IMR-90 (cell line): ENCODE measurements around the gene GPR179. TPM values are rescaled to one million over a fixed set of nuclear protein-coding genes. Genes with fewer than 3 reads are reported as not detected.

ENCODE experiments used
- ATAC-seq: fragments of 200-7000 bp; cut with Tn5 transposase; 2 replicates; pipeline ENCODE4 v1.9.1; 2020; ENCODE audit warnings: low read depth, mild to moderate bottlenecking, moderate library complexity
- BruUV-seq: library from RNA; stranded (reverse); fragments of 400-500 nt; replicated peaks from 2 replicates; lab custom pipeline; 2021; lab: Mats Ljungman, UMichigan
- CTCF ChIA-PET: fragments of 300-600 bp; formaldehyde crosslinking; extraction: SDS; loops from one replicate; lab custom pipeline; 2021; ENCODE audit warnings: antibody characterized with exemption; lab: Yijun Ruan, JAX
- POLR2A ChIA-PET: fragments of 300-600 bp; sonication (Branson Sonifier 250); formaldehyde crosslinking; loops from one replicate; lab custom pipeline; 2022; ENCODE audit warnings: antibody characterized with exemption; ENCODE audit not compliant: unreplicated experiment; lab: Charles Lee
- DNase-seq: peaks from one replicate; pipeline ENCODE4 v3.0.0; 2013
- H2AFZ ChIP-seq: replicated peaks from 2 replicates; pipeline ENCODE3; 2013; ENCODE audit warnings: low read length, mild to moderate bottlenecking; ENCODE audit not compliant: poor library complexity
- H2AK5ac ChIP-seq: 2 replicates; pipeline ENCODE4 v1.6.1; 2013; ENCODE audit warnings: low read depth, low read length, inconsistent platforms
- H2AK9ac ChIP-seq: replicated peaks from 2 replicates; pipeline ENCODE3; 2013; ENCODE audit warnings: mild to moderate bottlenecking, low read depth, low read length, moderate library complexity; ENCODE audit not compliant: poor library complexity
- H2BK120ac ChIP-seq: 2 replicates; pipeline ENCODE4 v1.6.1; 2013; ENCODE audit warnings: low read depth, low read length, inconsistent platforms
- H2BK15ac ChIP-seq: 3 replicates; pipeline ENCODE4 v1.6.1; 2013; ENCODE audit warnings: low read depth, low read length, inconsistent platforms
- H2BK20ac ChIP-seq: 2 replicates; pipeline ENCODE4 v1.6.1; 2013; ENCODE audit warnings: low read depth, mild to moderate bottlenecking, inconsistent platforms, low read length, moderate library complexity
- H2BK5ac ChIP-seq: 2 replicates; pipeline ENCODE4 v1.6.1; 2013; ENCODE audit warnings: mild to moderate bottlenecking, low read depth, low read length, inconsistent platforms; ENCODE audit not compliant: poor library complexity, severe bottlenecking
- H3K14ac ChIP-seq: replicated peaks from 2 replicates; pipeline ENCODE4 v1.6.1; 2013; ENCODE audit warnings: low read depth, low read length, inconsistent platforms
- H3K18ac ChIP-seq: 2 replicates; pipeline ENCODE4 v1.6.1; 2013; ENCODE audit warnings: low read depth, low read length, control low read depth
- H3K23ac ChIP-seq: 2 replicates; pipeline ENCODE4 v1.6.1; 2013; ENCODE audit warnings: low read depth, low read length, inconsistent platforms
- H3K27ac ChIP-seq: 2 replicates; pipeline ENCODE4 v1.5.1; 2013; ENCODE audit warnings: mild to moderate bottlenecking, control low read depth, low read length; ENCODE audit not compliant: insufficient read depth
- H3K27me3 ChIP-seq: 2 replicates; pipeline ENCODE4 v1.6.1; 2013; ENCODE audit warnings: low read length; ENCODE audit not compliant: control insufficient read depth, insufficient read depth
- H3K36me3 ChIP-seq: 2 replicates; pipeline ENCODE4 v1.6.1; 2013; ENCODE audit warnings: low read length, mixed read lengths; ENCODE audit not compliant: control insufficient read depth, insufficient read depth
- H3K4ac ChIP-seq: 2 replicates; pipeline ENCODE4 v1.6.1; 2013; ENCODE audit warnings: low read depth, low read length, inconsistent platforms
- H3K4me1 ChIP-seq: 2 replicates; pipeline ENCODE4 v1.6.1; 2013; ENCODE audit warnings: low read length, mixed read lengths; ENCODE audit not compliant: control insufficient read depth, insufficient read depth
- H3K4me2 ChIP-seq: 2 replicates; pipeline ENCODE4 v1.6.1; 2013; ENCODE audit warnings: low read depth, mild to moderate bottlenecking, control low read depth, low read length, moderate library complexity
- H3K4me3 ChIP-seq: 2 replicates; pipeline ENCODE4 v1.5.1; 2013; ENCODE audit warnings: low read depth, mild to moderate bottlenecking, control low read depth, low read length, moderate library complexity; ENCODE audit not compliant: insufficient read depth
- H3K56ac ChIP-seq: 2 replicates; pipeline ENCODE4 v1.6.1; 2013; ENCODE audit warnings: low read length, inconsistent platforms; ENCODE audit not compliant: insufficient read depth; ENCODE audit errors: extremely low read depth
- H3K79me1 ChIP-seq, 2 experiments: 2 replicates each; pipeline ENCODE4 v1.6.1; 2013; ENCODE audit warnings: low read length in 2 of 2, inconsistent platforms in 1 of 2, low read depth in 1 of 2
- H3K9ac ChIP-seq: 2 replicates; pipeline ENCODE4 v1.6.1; 2013; ENCODE audit warnings: low read depth, low read length, control low read depth
- H3K9me1 ChIP-seq: 2 replicates; pipeline ENCODE4 v1.6.1; 2013; ENCODE audit warnings: low read length, inconsistent platforms; ENCODE audit not compliant: insufficient read depth
- H3K9me3 ChIP-seq: 2 replicates; pipeline ENCODE4 v1.6.1; 2013; ENCODE audit warnings: low read length; ENCODE audit not compliant: control insufficient read depth, insufficient read depth
- H4K20me1 ChIP-seq: 2 replicates; pipeline ENCODE4 v1.6.1; 2013; ENCODE audit warnings: low read length, inconsistent platforms; ENCODE audit not compliant: insufficient read depth
- H4K5ac ChIP-seq: 2 replicates; pipeline ENCODE4 v1.6.1; 2013; ENCODE audit warnings: mild to moderate bottlenecking, low read depth, low read length, control low read depth
- H4K8ac ChIP-seq, 2 experiments: 2 replicates each; pipeline ENCODE4 v1.6.1; 2013; ENCODE audit warnings: low read depth in 2 of 2, low read length in 2 of 2, control low read depth in 1 of 2, inconsistent platforms in 1 of 2
- H4K91ac ChIP-seq: 2 replicates; pipeline ENCODE4 v1.6.1; 2013; ENCODE audit warnings: low read depth, low read length, inconsistent platforms; ENCODE audit not compliant: insufficient read depth
- CHD1 ChIP-seq: IDR thresholded peaks from 2 replicates; pipeline ENCODE4 v1.6.1; 2012; ENCODE audit warnings: low read depth, low read length, improper control_type of control experiment
- ELK1 ChIP-seq: fragments of 150-350 bp; IDR thresholded peaks from 2 replicates; pipeline ENCODE4 v1.6.1; 2016; ENCODE audit warnings: low read depth, mild to moderate bottlenecking, low read length, moderate library complexity, borderline replicate concordance
- FOS ChIP-seq: fragments of 150-350 bp; IDR thresholded peaks from 2 replicates; pipeline ENCODE4 v1.6.1; 2016; ENCODE audit warnings: low read depth, low read length
- MAFK ChIP-seq: IDR thresholded peaks from 2 replicates; pipeline ENCODE4 v1.6.1; 2012; ENCODE audit warnings: low read depth, low read length, improper control_type of control experiment
- MAZ ChIP-seq: IDR thresholded peaks from 2 replicates; pipeline ENCODE4 v1.6.1; 2012; ENCODE audit warnings: low read depth, mild to moderate bottlenecking, low read length, improper control_type of control experiment, moderate library complexity, borderline replicate concordance
- MXI1 ChIP-seq: IDR thresholded peaks from 2 replicates; pipeline ENCODE4 v1.6.1; 2012; ENCODE audit warnings: low read depth, mild to moderate bottlenecking, low read length, moderate library complexity, borderline replicate concordance
- NFE2L2 ChIP-seq: fragments of 150-350 bp; IDR thresholded peaks from 2 replicates; pipeline ENCODE4 v1.6.1; 2016; ENCODE audit warnings: low read depth, mild to moderate bottlenecking, low read length
- POLR2A ChIP-seq: IDR thresholded peaks from 2 replicates; pipeline ENCODE4 v1.6.1; 2012; ENCODE audit warnings: mild to moderate bottlenecking, low read depth, low read length
- RAD21 ChIP-seq: IDR thresholded peaks from 2 replicates; pipeline ENCODE4 v1.6.1; 2012; ENCODE audit warnings: low read length, improper control_type of control experiment
- RCOR1 ChIP-seq: IDR thresholded peaks from 2 replicates; pipeline ENCODE4 v1.6.1; 2012; ENCODE audit warnings: mild to moderate bottlenecking, low read length, improper control_type of control experiment; ENCODE audit not compliant: insufficient replicate concordance
- RFX5 ChIP-seq: IDR thresholded peaks from 2 replicates; pipeline ENCODE4 v1.8.0; 2012; ENCODE audit warnings: low read depth, mild to moderate bottlenecking, low read length, moderate library complexity
- SMC3 ChIP-seq: fragments of 150-350 bp; IDR thresholded peaks from 2 replicates; pipeline ENCODE4 v1.6.1; 2016; ENCODE audit warnings: low read depth, mild to moderate bottlenecking, antibody characterized with exemption, low read length, moderate library complexity
- USF2 ChIP-seq: fragments of 150-350 bp; IDR thresholded peaks from 2 replicates; pipeline ENCODE4 v1.6.1; 2017; ENCODE audit warnings: mild to moderate bottlenecking, antibody characterized with exemption, low read length, low read depth
- WGBS, 2 experiments: methylation state at CpG; one replicate each; pipeline versions ENCODE4 v1.1.5 to v1.1.7; 2013; ENCODE audit warnings: missing lambda C conversion rate in 2 of 2; ENCODE audit not compliant: insufficient read length in 1 of 2; ENCODE audit errors: extremely low coverage in 2 of 2; 5-methylcytosine and 5-hydroxymethylcytosine counted together
- dilution Hi-C: fragments of 300-500 bp; cut with HindIII; formaldehyde crosslinking; loops from one replicate; pipeline ENCODE4 v1.14.3; 2018; ENCODE audit warnings: low sequenced_read_pairs; ENCODE audit not compliant: unreplicated experiment
- in situ Hi-C: fragments of 300-500 bp; cut with MboI; formaldehyde crosslinking; loops from 3 replicates; pipeline ENCODE4 v1.14.3; 2019; ENCODE audit warnings: low sequenced_read_pairs, inconsistent platforms, mixed read lengths
- intact Hi-C: fragments of 100-400 bp; cut with micrococcal nuclease; formaldehyde crosslinking; loops from 2 replicates; pipeline ENCODE4 v1.10.0; 2022
- polyA plus RNA-seq, 3 experiments: library from polyadenylated mRNA; depleted of rRNA; stranded (reverse); fragments of >200 nt; gene quantifications; 2 replicates each; pipeline ENCODE4 v1.2.3, GENCODE V29; 2012; ENCODE audit warnings: low replicate concordance in 1 of 3
- total RNA-seq: library from RNA; depleted of rRNA; stranded (reverse); fragments of >200 nt; gene quantifications from 2 replicates; pipeline ENCODE4 v1.2.3, GENCODE V29; 2012
- TF ChIP-seq, protein P1 (sequence below): conservative IDR thresholded peaks from 2 replicates; pipeline ENCODE4 v1.5.1; 2012; ENCODE audit warnings: mild to moderate bottlenecking, low read depth, low read length, improper control_type of control experiment

The GPR179 gene
- total and polyA plus RNA-seq, 2 of the 4 experiments (the other 2 are of a cell fraction): not detected

DNA sequence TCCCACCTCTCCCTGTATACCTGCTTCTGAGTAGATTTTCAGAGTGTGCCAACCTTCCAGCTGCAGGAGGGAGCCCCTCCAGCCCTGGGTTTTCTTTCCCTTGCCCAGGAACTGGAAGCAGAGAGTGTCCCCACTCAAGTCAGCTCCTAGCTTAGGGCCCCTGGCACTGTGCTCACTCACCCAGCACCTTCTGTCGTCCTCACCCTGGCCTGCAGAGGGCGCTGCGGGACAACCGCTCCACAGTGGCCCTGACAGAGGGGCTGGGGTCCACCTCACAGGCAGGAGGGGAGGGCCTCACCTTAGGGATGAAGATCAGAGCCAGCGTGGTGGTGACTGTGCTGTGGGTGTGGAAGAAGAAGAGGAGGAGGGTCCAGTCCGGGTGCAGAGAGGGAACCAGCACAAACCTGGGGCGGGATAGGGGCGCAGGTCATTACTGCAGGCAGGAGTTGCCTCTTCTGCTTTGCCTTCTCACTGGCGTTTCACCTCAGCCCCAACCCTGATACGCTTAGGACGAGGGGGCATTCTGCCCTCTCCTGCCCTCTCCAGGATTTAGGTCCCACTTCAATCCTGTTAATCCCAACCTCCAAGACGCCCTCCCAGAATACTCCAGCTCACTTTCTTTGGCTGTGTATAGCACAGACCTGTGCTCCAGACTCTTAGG, 10.0 kb downstream of the GPR179 start:
- H3K27ac ChIP-seq: no peak overlapping the region
- no peak overlapping the region for H4K5ac ChIP-seq
- no peak overlapping the region for H2AFZ ChIP-seq
- no peak overlapping the region for H3K18ac ChIP-seq
- H3K4me2 ChIP-seq: no peak overlapping the region
- H3K36me3 ChIP-seq: no peaks in the 10 kb centered on the region
- H3K4ac ChIP-seq: no peak overlapping the region
- TF ChIP-seq MAZ (no peak), ELK1 (no peak), RAD21 (peak; percentile 25; the same call in 1 of the 2 replicates), RFX5 (no peak), FOS (no peak), MXI1 (no peak), POLR2A (no peak), MAFK (no peak), USF2 (no peak), RCOR1 (no peak), SMC3 (peak; percentile 21; the same call in 1 of the 2 replicates), CHD1 (no peak), NFE2L2 (no peak)
- TF ChIP-seq, protein P1, sequence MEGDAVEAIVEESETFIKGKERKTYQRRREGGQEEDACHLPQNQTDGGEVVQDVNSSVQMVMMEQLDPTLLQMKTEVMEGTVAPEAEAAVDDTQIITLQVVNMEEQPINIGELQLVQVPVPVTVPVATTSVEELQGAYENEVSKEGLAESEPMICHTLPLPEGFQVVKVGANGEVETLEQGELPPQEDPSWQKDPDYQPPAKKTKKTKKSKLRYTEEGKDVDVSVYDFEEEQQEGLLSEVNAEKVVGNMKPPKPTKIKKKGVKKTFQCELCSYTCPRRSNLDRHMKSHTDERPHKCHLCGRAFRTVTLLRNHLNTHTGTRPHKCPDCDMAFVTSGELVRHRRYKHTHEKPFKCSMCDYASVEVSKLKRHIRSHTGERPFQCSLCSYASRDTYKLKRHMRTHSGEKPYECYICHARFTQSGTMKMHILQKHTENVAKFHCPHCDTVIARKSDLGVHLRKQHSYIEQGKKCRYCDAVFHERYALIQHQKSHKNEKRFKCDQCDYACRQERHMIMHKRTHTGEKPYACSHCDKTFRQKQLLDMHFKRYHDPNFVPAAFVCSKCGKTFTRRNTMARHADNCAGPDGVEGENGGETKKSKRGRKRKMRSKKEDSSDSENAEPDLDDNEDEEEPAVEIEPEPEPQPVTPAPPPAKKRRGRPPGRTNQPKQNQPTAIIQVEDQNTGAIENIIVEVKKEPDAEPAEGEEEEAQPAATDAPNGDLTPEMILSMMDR: peak; percentile 47; the same call in 1 of the 2 replicates
- H2BK120ac ChIP-seq: no peak overlapping the region
- H2AK5ac ChIP-seq: no peak overlapping the region
- ATAC-seq (peak; percentile 59; the same call in 1 of the 2 replicates), DNase-seq (no peak)
- H2BK5ac ChIP-seq: no peak overlapping the region
- intact Hi-C loops (no loop called here), dilution Hi-C loops (no loop called here), in situ Hi-C loops (no loop called here)
- H4K20me1 ChIP-seq: no peaks in the 10 kb centered on the region; the same call in 1 of the 2 replicates
- H4K91ac ChIP-seq: no peak overlapping the region
- no peak overlapping the region for H4K8ac ChIP-seq
- 0 out of 2 replicates have a peak, but pooled peaks cover 2% of the 10 kb centered on the region for H3K9me1 ChIP-seq
- no peak overlapping the region for H3K4me3 ChIP-seq
- no peaks in the 10 kb centered on the region for H3K79me1 ChIP-seq
- H2AK9ac ChIP-seq: peak overlapping the region; percentile 45
- 67% methylated on average over 3 of the region's 12 CpGs; no CpG with 5 or more reads in 1 of the 2 experiments for WGBS, 2 experiments
- no peak overlapping the region for H3K23ac ChIP-seq
- H2BK20ac ChIP-seq: no peak overlapping the region
- H3K27me3 ChIP-seq: peaks cover 73% of the 10 kb centered on the region
- no peaks in the 10 kb centered on the region for H3K9me3 ChIP-seq
- no peaks in the 10 kb centered on the region for H3K4me1 ChIP-seq
- H3K14ac ChIP-seq: no peak overlapping the region
- CTCF ChIA-PET: interaction anchor here (0.5 to 2.0 kb wide), 3 partner anchors 16 to 81 kb away, joined by 3 to 5 read pairs (median 3); no protein-coding TSS in a partner anchor
- H2BK15ac ChIP-seq: no peak overlapping the region
- no TSS peak for BruUV-seq
- POLR2A ChIA-PET: no interaction called here
- H3K9ac ChIP-seq: no peak overlapping the region
- H3K56ac ChIP-seq: no peak overlapping the region
